ENCODE measurements around the gene IL16. TPM values are rescaled to one million over a fixed set of nuclear protein-coding genes. Genes with fewer than 3 reads are reported as not detected.
"Not testable (repeated sequence)": the region's sequence is repeated elsewhere in the genome, so short reads cannot be mapped to it uniquely, and the experiment has no call there.

The IL16 gene
- total RNA-seq, 1 donor from 2014 or later = 21.8 TPM

DNA sequence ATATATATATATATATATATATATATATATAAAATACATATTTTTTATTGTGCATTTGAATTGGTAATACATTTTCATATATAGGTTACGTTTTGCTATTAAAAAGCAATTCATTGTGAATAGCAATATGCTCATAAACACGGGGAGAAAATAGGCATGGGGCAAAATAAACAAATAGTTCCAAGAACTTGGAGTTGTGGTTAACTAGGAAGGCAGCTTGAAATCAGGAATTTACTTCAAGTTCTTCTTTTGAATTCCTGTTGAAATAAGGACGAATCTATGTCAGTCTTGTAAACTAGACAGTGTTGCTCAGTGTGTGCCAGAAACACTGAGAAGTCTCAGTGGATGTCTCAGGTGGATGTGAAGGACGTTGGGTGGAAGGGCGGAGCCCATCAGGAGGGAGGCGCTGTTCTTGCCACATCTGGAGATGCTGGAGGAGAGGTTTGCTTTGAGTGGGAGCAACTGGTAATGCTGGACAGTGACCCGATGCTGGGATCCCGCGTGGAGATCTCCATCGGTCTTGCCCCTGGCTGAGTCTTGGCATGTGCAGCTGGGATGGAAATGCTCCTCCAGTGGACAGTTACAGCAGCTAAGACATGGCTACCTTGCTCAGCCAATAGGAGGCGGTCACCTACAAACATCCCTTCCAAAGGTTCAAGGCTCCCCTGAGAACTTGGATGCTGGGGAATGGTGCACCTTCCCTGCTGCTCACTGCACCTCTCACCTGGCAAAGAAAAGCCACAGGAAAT is 2.5 kb downstream of the IL16 start:
- no peak for DNase-seq (ENCODE audit: low spot score)

DNA sequence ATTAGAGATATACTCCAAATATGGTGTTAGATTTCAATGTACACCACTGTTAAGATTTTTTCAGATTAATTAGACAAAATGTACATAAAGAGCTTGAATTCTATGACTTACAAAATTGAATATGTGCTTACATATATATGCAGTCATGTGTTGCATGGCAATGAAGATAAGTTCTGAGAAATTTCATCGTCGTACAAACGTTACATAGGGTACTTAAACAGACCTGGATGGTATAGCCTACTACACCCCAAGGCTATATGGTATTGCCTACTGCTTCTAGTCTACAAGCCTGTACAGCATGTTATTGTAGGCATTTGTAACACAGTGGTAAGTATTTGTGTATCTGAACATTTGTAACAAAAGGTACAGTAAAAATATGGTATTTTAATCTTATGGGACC is 9.3 kb downstream of the IL16 start:
- no peak for DNase-seq (ENCODE audit: low spot score)

DNA sequence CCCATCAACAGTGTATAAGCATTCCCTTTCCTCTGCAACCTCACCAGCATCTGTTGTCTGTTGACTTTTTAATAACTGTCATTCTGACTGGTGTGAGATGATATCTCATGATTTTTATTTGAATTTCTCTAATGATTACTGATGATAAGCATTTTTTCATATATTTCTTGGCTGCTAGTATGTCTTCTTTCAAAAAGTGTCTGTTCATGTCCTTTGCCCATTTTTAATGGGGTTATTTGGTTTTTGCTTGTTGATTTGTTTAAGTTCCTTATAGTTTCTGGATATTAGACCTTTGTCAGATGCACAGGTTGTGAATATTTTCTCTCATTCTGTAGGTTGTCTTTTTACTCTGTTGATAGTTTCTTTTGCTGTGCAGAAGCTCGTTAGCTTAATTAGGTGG is 11.3 kb downstream of the IL16 start:
- not testable (repeated sequence) for DNase-seq (ENCODE audit: low spot score)

DNA sequence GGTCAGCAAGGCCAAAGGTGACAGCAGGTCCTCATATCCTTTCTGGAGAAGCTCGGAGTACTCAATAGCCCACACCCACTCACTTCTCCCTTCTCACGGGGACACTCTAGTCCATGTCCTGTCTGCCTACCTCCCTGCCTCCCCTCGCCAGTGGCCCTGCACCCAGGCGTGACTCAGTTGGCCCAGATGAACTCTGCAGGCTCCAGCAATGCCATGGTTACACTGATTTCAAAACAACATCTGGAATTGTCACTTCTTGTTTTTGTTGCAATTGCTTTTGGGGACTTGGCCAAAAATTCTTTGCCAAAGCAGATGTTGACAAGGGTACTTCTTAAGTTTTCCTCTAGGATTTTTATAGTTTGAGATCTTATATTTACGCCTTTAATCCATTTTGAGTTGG is 13.0 kb downstream of the IL16 start:
- DNase-seq (ENCODE audit: low spot score) = no peak

DNA sequence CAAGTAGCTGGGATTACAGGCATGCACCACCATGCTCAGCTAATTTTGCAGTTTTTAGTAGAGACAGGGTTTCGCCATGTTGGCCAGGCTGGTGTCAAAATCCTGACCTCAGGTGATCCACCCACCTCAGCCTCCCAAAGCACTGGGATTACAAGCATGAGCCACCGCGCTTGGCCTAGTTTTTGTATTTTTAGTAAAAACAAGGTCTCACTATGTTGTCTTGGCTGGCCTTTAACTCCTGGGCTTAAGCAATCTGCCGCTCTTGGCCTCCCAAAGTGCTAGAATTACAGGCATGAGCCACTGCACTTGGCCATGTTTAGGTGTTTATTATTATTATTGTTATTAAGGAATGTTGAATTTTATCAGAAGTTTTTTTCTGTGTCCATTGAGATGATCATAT is 14.7 kb downstream of the IL16 start:
- DNase-seq (ENCODE audit: low spot score) = no peak

DNA sequence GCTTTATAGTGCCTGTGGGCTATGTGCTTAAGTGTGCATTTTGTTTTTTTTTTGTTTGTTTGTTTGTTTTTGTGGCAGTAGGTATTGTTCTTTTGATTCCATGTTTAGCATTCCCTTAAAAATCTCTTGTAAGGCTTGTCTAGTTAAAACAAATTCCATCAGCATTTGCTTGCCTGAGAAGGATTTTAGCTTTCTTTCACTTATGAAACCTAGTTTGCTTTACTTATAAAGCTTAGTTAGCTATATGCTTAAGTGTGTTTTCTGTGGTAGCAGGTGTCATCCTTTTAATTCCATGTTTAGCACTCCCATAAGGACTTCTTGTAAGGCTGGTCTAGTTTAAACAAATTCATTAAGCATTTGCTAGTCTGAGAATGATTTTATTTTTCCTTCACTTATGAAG is 17.3 kb downstream of the IL16 start:
- DNase-seq (ENCODE audit: low spot score) = no peak

DNA sequence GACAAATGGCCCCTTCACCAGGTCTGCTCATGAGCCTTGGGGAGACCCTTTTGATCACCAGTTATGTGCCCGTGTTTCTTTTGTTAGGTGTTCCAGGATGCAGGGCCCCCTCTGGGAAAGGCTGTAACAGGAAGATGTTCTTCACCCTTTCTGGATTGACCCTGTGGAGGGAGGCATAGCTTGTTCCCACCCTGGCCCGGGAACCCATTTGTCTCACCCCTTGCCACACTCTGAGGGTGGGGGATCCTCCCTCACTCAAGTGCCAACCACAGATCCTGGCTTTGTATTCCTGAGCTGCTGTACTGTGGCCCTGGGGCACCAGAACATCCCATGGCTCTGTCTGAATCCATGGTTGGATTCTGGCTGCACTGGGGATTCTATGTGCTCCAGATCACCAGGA is 18.9 kb downstream of the IL16 start:
- DNase-seq (ENCODE audit: low spot score) = no peak

DNA sequence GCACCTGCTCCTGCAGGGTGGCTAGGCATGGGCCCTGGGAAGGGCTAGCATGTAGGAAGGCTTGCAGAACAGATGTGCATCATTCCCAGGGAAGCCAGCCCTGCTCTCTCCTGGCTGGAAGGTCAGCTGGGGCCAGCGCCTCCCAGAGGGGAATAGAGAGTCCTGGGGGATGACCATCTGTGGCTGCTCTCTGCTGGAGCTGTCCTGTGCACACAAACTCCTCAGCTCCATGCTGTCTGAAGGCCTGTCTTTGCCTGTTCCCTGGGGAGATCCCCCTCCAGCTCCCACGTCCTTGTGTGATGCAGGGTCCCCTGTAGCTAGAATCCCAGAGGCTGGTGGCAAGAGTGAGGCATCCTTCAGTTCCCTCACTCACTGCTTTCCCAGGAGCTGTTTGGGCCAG is 19.3 kb downstream of the IL16 start:
- no peak for DNase-seq (ENCODE audit: low spot score)

DNA sequence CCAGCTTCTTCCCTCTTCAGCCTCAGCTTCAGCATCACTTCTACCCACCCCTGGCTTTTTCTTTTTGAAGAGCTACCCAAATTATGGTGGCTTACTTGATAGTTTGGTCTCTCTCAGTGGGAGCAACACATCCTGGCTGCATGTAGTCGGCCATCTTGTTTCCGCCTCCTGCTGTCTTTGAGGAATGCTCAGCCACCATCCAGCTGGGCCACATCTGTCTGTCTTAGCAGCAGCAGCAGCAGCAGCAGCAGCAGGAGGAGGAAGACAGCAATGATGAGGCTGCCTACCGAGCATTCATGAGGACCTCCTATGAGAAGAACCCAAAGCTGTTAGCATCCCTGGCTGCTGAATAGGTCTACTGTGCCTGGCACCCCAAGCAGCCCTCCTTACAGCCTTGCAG is 19.7 kb downstream of the IL16 start:
- no peak for DNase-seq (ENCODE audit: low spot score)

DNA sequence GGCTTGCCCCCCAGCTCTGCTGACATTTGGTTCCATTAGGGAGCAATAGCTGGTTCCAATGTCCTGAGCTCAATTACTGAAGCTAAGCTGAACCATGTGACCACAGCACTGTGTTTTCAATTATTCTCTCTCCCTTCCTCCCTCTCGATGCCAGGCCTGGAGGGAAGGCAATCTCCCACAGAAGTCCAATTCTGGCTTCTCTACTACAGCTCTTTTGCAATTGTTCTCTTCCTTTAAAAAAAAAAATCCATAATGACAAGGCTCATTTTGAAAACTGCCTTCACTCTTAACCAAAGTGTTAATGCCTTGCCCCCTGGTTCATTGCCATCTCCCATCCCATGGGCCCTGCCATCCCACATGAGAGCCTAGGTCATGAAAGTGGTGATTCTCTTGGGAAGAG is 24.8 kb downstream of the IL16 start:
- DNase-seq (ENCODE audit: low spot score) = no peak

DNA sequence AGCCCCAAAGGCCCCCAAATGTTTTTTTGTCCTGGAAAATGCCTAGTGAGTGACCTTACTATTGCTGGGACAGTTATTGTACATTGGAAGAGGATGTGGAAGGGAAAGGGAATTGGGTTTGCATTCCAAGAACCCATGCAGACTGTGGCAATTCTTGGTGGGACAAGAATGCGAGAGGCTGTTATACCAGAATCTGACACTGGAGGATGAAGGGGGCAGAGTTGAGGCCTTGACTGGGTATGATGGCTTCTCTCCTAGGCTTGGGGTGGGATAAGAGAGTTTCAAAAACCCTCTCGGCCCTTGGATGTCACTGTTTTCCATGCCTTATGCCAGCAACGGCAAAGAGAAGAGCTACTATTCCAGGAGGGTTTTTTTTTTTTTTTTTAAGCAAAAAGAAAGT is 25.3 kb downstream of the IL16 start:
- DNase-seq (ENCODE audit: low spot score) = no peak

DNA sequence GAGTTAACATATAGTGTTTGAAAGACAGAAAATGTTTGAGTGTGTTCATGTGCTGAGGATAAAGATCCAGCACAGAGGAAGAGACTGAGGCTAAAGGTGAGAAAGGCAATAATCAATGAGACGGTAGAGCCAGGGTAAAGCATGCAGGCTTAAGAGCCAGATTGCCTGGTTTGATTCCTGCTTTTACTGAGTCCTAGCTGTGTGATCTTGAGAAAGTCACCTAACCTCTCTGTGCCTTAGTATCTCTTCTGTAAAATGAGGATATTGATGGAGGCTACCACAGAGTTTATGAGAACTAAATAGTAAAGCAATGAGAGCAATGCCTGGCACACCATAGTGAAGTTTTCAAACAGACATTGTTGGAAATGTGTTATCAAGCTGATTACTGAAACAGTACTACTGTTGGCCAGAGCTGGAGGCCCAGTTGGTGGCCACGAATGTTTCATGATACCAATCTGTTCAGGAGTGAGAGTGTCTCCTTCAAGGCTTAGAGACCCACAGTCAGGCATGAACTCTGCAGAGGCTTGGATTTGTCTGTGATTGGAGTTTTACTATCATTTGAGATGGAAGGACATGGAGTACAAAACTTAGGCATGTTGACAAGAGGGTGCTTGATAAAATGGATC is 26.8 kb downstream of the IL16 start:
- DNase-seq (ENCODE audit: low spot score) = no peak

DNA sequence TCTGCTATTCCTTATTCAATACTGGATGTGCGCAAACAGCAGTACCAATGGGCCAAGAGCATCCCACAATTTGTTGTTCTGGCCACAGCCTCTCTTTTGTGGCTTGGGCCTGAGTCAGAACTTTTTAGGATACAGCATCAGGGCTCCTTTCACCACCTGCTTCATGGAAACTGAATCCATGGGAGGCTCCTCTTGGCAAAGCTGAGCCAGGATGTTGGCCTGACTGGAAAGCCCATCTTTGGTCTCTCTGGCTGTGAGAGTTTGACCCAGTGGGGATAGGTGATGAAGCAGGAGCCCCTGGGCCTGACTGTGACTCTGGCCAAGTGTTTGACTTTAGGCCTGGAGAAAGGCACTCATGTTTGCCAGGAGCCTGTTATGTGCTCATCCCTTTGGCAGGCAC is 27.6 kb downstream of the IL16 start:
- no peak for DNase-seq (ENCODE audit: low spot score)

DNA sequence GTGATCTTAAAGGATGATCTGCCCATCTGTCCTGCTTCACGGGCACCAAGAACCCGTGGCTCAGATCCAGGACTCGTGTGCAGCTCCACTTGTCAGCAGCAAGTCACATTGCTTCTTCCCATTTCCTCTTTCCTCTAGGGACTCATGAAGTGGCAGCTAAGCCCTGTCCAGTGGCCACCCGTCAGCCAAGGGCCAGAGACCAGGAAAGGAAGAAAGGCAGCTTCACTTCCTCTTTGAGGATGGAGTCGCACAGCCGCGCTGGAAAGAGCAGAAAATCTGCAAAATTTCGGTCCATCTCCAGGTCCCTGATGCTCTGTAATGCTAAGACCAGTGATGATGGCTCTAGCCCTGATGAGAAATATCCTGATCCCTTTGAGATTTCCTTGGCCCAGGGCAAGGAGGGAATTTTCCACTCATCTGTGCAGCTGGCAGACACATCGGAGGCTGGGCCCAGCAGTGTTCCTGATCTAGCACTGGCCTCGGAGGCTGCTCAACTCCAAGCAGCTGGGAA is 28.5 kb downstream of the IL16 start:
- DNase-seq (ENCODE audit: low spot score) = no peak

DNA sequence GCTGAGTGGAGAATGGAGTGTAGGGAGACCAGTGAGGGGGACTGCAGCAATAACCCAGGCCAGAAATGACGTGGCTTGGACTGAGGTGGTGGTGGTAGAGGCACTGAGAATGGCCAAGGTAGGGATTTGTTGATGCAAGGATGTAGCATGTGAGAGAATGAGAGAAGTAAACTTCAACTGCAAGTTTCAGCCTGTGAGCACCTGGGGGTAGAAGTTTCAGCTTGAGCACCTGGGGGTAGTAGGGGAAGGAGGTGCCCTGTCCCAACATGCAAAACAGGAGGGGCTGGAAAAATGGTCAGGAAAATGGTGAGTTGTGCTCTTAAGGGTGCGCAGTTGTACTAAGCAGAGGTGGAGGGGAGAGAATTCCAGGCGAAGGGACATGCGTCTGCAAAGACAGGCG is 31.0 kb downstream of the IL16 start:
- no peak for DNase-seq (ENCODE audit: low spot score)

DNA sequence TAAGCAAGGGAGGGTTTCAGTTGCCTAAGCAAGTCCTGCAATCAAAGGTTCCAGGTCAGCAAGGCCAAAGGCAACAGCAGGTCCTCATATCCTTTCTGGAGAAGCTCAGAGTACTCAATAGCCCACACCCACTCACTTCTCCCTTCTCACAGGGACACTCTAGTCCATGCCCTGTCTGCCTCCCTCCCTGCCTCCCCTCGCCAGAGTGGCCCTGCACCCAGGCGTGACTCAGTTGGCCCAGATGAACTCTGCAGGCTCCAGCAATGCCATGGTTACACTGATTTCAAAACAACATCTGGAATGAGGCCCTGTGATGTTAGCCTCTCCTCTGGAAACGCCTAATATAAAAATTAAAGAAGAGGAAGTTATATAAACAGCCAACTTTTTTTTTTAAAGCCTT is 32.9 kb downstream of the IL16 start:
- DNase-seq (ENCODE audit: low spot score) = no peak

DNA sequence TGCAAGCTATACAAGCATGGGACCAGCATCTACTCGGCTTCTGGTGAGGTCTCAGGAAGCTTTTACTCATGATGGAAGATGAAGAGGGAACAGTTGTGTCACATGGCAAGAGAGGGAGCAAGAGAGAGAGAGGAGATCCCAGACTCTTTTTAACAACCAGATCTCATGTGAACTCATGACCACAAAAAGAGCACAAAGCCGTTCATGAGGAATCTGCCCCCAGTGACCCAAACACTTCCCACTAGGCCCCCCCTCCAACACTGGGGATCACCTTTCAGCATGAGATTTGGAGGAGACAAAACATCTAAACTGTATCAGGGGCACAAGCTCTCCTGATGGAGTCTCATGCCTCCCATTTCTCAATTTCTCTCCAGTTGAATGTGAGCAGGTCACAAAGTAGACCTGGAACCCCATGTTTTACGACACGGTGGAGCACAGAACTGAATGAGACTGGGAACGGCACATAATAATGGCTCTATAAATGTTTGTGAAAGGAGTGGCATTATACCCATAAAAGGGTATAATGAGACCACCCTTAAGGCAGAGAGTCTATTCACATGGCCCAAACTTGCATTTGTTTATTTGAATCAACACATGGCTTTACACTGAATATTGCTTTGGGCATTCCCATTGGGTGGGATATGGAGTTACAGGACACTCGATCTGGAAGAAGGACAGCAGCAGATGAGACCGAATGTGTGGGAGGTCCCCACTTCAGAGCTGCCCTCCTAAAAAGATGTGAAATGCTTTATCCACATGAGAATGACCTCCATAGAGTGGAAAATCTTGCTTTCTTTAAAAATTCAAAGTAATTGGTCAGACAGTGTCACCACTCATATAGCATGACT is 38.8 kb downstream of the IL16 start:
- DNase-seq (ENCODE audit: low spot score) = no peak

DNA sequence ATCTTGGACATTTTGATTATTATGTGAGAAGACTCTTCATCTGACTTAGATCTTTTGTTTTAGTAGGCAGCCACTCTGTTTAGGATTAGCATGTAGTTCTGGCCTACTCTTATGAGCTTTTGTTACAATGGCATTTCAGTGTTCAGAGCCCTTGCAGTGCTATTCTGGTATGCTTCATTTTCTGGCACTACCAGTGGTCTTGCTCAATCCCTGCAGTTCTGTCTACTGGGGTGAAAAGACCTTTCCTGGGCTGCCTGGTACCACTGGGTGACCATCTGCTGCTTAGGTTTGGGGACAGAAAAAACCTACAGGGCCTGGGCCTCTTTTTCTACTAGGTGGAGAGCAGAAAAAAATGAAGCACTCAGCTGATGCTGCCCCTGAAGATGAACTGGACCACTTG is 42.5 kb downstream of the IL16 start:
- DNase-seq (ENCODE audit: low spot score) = no peak

DNA sequence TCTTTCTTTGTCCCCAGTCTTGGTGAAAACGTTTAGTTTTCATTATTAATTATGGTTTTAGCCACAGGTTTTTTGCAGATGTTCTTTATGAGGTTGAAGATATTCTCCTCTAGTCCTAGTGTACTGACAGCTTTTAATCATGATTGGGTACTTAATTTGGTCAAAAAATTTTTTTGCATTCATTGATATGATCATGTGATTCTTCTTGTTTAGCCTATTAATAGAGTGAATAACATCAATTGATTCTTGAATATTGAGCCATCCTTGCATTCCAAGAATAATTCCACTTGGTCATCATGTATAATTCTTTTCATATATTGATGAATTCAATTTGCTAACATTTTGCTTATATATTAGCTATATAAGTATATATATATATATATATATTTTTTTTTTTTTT is 46.1 kb downstream of the IL16 start:
- no peak for DNase-seq (ENCODE audit: low spot score)

DNA sequence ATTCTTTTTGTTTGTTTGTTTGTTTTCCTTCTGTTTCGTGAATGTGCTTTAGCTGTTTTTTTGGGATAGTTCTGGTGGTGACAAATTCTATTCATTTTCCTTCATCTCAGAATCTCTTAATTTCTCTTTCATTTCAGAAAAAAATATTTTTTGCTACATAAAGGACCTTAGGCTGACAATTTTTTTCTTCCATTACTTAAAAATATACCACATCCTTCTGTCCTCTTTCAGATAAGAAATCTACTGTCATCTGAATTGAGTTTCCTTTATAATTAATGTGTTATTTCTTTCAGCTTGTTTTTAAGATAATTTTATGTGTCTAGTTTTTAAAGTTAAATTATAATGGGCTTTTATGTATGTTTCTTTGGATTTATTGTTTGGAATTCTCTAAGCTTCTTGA is 47.6 kb downstream of the IL16 start:
- no peak for DNase-seq (ENCODE audit: low spot score)

DNA sequence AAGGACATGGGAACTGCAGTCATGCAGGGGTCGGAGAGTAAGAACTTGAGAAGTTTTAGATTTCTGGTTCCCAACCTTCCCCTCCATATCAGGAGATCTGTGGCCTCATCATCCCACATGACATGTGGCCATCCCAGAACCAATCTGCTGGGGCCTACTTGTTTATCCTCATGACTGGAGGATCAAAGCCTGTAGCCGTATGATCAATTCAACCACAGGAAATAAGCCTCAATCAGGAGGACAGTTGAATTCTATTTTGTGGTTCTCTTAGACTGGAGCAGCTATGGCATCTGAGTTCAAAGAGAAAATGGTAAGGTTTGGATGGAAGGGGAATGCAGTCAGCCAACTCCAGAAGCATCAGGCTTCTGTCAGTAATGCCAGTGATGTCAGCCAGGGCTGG is 57.2 kb downstream of the IL16 start:
- DNase-seq (ENCODE audit: low spot score) = no peak

DNA sequence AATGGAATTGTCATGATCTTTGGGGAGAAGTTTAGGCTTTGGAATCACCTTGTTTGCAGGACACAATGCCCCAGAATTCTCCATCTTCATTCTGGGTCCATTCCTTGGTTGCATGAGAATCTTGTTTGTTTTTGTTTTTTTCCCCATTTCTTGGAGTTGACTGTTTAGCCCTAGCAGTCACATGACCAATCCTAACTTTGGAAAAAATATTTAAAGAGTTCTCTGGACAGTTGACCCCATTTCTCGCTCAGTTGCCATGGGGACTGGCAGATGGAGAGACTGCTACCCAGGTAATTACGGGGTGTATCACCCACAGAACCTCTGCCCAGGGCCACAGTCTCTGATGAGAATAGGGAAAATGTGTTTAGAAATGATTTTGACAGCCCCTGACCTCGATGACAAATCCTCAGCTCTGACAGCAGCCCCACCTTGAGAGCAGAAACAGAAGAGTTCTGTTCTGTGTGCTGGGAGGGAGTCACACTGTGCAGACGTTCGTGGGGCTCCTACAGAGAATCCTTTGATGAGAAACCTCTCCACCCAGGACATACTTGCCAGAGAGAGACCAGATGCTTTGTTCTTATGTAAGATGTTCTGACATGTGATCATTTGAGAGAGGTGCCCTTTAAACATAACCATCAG is 57.7 kb downstream of the IL16 start:
- DNase-seq (ENCODE audit: low spot score) = no peak
